ENCODE measurements around the gene ALX4.

The ALX4 gene

DNA sequence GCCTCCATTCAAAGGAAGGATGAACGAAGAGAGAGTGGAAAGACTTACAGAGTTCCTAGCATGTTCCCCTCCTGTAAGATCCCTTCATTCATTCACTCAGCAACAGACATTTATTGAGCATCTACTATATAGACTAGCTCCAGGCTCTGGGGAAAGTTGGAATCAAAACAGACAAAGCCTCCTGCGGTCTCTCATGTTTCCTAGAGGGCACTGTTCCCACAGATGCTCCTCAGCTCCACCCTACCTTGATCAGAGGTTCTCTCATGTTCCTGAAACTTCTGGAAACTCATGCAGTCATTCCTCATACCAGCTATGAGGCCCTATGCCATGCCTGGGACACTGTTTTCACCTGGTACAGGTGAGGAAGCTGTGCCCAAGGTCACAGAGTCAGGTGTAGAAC, 11.1 kb downstream of the ALX4 start:
- Histone ChIP-seq H3K4me1 (ENCODE audit: control insufficient read depth, insufficient read depth, low read length, poor library complexity, severe bottlenecking) (peaks cover 4% of the 10 kb centered on the region), H3K4me3 (ENCODE audit: extremely low read depth, insufficient read depth, low read length, poor library complexity, severe bottlenecking) (no peak overlapping the region), H3K9me3 (ENCODE audit: control insufficient read depth, low read length) (no peaks in the 10 kb centered on the region), H3K36me3 (ENCODE audit: control insufficient read depth, insufficient read depth, low read length) (no peaks in the 10 kb centered on the region), H3K27ac (ENCODE audit: low read depth, low read length, severe bottlenecking) (no peak overlapping the region)
- 79 to 82% methylated on average over 2 of the region's 2 CpGs for whole genome bisulfite sequencing, 2 experiments (ENCODE audit: insufficient coverage in 2 of 2)

DNA sequence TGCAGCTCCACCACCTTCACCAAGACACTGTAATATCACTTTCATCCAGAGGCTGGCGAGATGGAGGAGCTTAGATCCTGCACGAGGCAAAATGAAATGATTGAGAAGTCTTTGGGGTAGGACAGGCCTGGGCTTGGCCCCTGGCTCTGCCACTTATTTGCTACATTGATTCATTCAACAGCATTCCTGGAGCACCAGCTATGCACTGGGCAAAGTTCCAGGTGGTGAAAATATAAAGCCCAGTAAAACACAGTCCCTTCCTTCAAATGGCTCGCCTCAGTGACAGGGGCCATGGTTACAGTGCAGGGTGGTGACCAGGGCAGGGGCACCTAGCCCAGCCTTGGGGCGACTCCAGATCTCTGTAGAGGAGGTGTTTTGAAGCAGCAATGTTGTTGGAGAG, 19.7 kb downstream of the ALX4 start:
- Histone ChIP-seq H3K4me1 (ENCODE audit: control insufficient read depth, insufficient read depth, low read length, poor library complexity, severe bottlenecking) (peaks cover 8% of the 10 kb centered on the region), H3K36me3 (ENCODE audit: control insufficient read depth, insufficient read depth, low read length) (no peaks in the 10 kb centered on the region), H3K9me3 (ENCODE audit: control insufficient read depth, low read length) (no peaks in the 10 kb centered on the region), H3K27ac (ENCODE audit: low read depth, low read length, severe bottlenecking) (no peak overlapping the region), H3K4me3 (ENCODE audit: extremely low read depth, insufficient read depth, low read length, poor library complexity, severe bottlenecking) (no peak overlapping the region)
- WGBS, 2 experiments (ENCODE audit: insufficient coverage in 2 of 2): 83 to 87% methylated on average over 1 to 3 of the region's 4 CpGs

GRCh38 chr11:44288133-44288526, 21.8 kb downstream of the ALX4 start:
- 86 to 92% methylated on average over 1 to 2 of the region's 3 CpGs for WGBS, 2 experiments (ENCODE audit: insufficient coverage in 2 of 2)
- no peak overlapping the region for H3K4me3 ChIP-seq (ENCODE audit: extremely low read depth, insufficient read depth, low read length, poor library complexity, severe bottlenecking)

GRCh38 chr11:44286911-44287310, 23.0 kb downstream of the ALX4 start:
- 76 to 95% methylated on average over 5 to 9 of the region's 11 CpGs for WGBS, 2 experiments (ENCODE audit: insufficient coverage in 2 of 2)
- Histone ChIP-seq H3K36me3 (ENCODE audit: control insufficient read depth, insufficient read depth, low read length) (no peaks in the 10 kb centered on the region), H3K4me3 (ENCODE audit: extremely low read depth, insufficient read depth, low read length, poor library complexity, severe bottlenecking) (no peak overlapping the region), H3K4me1 (ENCODE audit: control insufficient read depth, insufficient read depth, low read length, poor library complexity, severe bottlenecking) (peaks cover 8% of the 10 kb centered on the region), H3K27ac (ENCODE audit: low read depth, low read length, severe bottlenecking) (no peak overlapping the region), H3K9me3 (ENCODE audit: control insufficient read depth, low read length) (no peaks in the 10 kb centered on the region)

More at GRCh38 chr11:44288133-44288526, 21.8 kb downstream of the ALX4 start:
- Histone ChIP-seq H3K9me3 (ENCODE audit: control insufficient read depth, low read length) (no peaks in the 10 kb centered on the region), H3K36me3 (ENCODE audit: control insufficient read depth, insufficient read depth, low read length) (no peaks in the 10 kb centered on the region), H3K4me1 (ENCODE audit: control insufficient read depth, insufficient read depth, low read length, poor library complexity, severe bottlenecking) (peaks cover 8% of the 10 kb centered on the region), H3K27ac (ENCODE audit: low read depth, low read length, severe bottlenecking) (no peak overlapping the region)

DNA sequence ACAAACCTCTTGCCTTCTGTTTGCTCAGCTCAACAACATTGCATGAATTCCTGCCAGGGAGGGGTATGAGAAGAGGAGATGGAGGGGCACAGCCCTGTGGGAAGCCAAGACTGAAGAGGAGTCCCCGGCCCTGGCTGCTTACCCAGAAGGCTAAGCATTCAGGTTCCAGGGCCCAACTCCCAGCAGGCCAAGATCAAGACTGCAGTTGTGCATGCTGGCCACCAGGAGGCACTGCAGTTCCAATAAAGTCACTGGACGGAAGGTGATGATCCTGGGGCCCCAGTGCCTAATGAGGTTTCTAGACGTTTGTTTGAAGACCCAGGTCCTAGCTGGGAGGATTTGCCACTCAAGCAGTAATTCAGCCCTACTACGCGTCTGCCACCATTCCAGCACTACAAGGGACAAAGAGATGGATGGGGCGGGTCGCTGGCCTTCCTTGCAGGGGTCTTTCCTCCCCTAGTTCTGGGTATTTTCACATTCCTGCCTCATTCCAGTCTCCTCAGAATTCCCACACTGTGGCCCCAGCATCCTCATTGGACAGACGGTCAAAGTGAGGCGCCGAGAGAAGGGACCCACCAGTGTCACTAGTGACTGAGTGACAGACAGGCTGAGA, 23.6 kb downstream of the ALX4 start:
- H3K4me1 ChIP-seq (ENCODE audit: control insufficient read depth, insufficient read depth, low read length, poor library complexity, severe bottlenecking): peaks cover 8% of the 10 kb centered on the region
- no peaks in the 10 kb centered on the region for H3K9me3 ChIP-seq (ENCODE audit: control insufficient read depth, low read length)
- H3K27ac ChIP-seq (ENCODE audit: low read depth, low read length, severe bottlenecking): no peak overlapping the region
- H3K4me3 ChIP-seq (ENCODE audit: extremely low read depth, insufficient read depth, low read length, poor library complexity, severe bottlenecking): no peak overlapping the region
- 64 to 66% methylated on average over 10 of the region's 10 CpGs for WGBS, 2 experiments (ENCODE audit: insufficient coverage in 2 of 2)
- H3K36me3 ChIP-seq (ENCODE audit: control insufficient read depth, insufficient read depth, low read length): no peaks in the 10 kb centered on the region

- H3K36me3 ChIP-seq (ENCODE audit: control insufficient read depth, insufficient read depth, low read length): no peaks in the 10 kb centered on the region
- H3K4me3 ChIP-seq (ENCODE audit: extremely low read depth, insufficient read depth, low read length, poor library complexity, severe bottlenecking): no peak overlapping the region
- H3K27ac ChIP-seq (ENCODE audit: low read depth, low read length, severe bottlenecking): no peak overlapping the region
- H3K9me3 ChIP-seq (ENCODE audit: control insufficient read depth, low read length): no peaks in the 10 kb centered on the region
- 60% methylated on average over 1 of the region's 2 CpGs; no CpG with 5 or more reads in 1 of the 2 experiments for WGBS, 2 experiments (ENCODE audit: insufficient coverage in 2 of 2)
- H3K4me1 ChIP-seq (ENCODE audit: control insufficient read depth, insufficient read depth, low read length, poor library complexity, severe bottlenecking): peaks cover 8% of the 10 kb centered on the region
These were observed 24.2 kb downstream of the ALX4 start for GRCh38 chr11:44285756-44286155.

- H3K9me3 ChIP-seq (ENCODE audit: control insufficient read depth, low read length): no peaks in the 10 kb centered on the region
- H3K4me3 ChIP-seq (ENCODE audit: extremely low read depth, insufficient read depth, low read length, poor library complexity, severe bottlenecking): no peak overlapping the region
- no peak overlapping the region for H3K27ac ChIP-seq (ENCODE audit: low read depth, low read length, severe bottlenecking)
- H3K36me3 ChIP-seq (ENCODE audit: control insufficient read depth, insufficient read depth, low read length): no peaks in the 10 kb centered on the region
- H3K4me1 ChIP-seq (ENCODE audit: control insufficient read depth, insufficient read depth, low read length, poor library complexity, severe bottlenecking): peaks cover 8% of the 10 kb centered on the region
- 92 to 95% methylated on average over 1 to 4 of the region's 5 CpGs for WGBS, 2 experiments (ENCODE audit: insufficient coverage in 2 of 2)
These were observed 27.3 kb downstream of the ALX4 start for GRCh38 chr11:44282620-44283019.

DNA sequence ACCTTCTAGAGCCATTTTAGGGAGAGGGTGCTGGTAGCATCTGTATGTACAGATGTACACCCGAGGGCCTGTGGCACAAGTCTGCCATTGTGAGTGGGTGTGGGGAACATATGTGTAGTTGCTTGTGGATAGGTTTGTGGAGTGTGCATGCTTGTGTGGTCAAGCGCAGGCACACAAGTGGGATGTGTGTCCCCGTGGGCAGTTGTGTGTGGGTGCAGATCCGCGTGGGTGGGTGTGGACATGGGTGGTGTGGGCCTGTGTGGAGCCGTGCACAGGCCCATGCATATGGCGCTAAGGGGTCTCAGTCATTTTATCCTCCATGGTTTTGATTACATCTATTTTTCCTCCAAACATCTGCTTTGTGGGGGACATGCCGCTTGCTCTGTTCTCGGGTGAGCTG, 28.8 kb downstream of the ALX4 start:
- Histone ChIP-seq H3K4me1 (ENCODE audit: control insufficient read depth, insufficient read depth, low read length, poor library complexity, severe bottlenecking) (peaks cover 7% of the 10 kb centered on the region), H3K36me3 (ENCODE audit: control insufficient read depth, insufficient read depth, low read length) (no peaks in the 10 kb centered on the region), H3K9me3 (ENCODE audit: control insufficient read depth, low read length) (no peaks in the 10 kb centered on the region), H3K4me3 (ENCODE audit: extremely low read depth, insufficient read depth, low read length, poor library complexity, severe bottlenecking) (no peak overlapping the region), H3K27ac (ENCODE audit: low read depth, low read length, severe bottlenecking) (no peak overlapping the region)
- 94 to 98% methylated on average over 4 of the region's 9 CpGs for WGBS, 2 experiments (ENCODE audit: insufficient coverage in 2 of 2)

- 87 to 96% methylated on average over 5 to 7 of the region's 7 CpGs for WGBS, 2 experiments (ENCODE audit: insufficient coverage in 2 of 2)
- Histone ChIP-seq H3K9me3 (ENCODE audit: control insufficient read depth, low read length) (no peaks in the 10 kb centered on the region), H3K36me3 (ENCODE audit: control insufficient read depth, insufficient read depth, low read length) (no peaks in the 10 kb centered on the region), H3K4me1 (ENCODE audit: control insufficient read depth, insufficient read depth, low read length, poor library complexity, severe bottlenecking) (no peaks in the 10 kb centered on the region), H3K27ac (ENCODE audit: low read depth, low read length, severe bottlenecking) (no peak overlapping the region), H3K4me3 (ENCODE audit: extremely low read depth, insufficient read depth, low read length, poor library complexity, severe bottlenecking) (no peak overlapping the region)
These were observed 29.7 kb downstream of the ALX4 start for GRCh38 chr11:44280257-44280656.

DNA sequence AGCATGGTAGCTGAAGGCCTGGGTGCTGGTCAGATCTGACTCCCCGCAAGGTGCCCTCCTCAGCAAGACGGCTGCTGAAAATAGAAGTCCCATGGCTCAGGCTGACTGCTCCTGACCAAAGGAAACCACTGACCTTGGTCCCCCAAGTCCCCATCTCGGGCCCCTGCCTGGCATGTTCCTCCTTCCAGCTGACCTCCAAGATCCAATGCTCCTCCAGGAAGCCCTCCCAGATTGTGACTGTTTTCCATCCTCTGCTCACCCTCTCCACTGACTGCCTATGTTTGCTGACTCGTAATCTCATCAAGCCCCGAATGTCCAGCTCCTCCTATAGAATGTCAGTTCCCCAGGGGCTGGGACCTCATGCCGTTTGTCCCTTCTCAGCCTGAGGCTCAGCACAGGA, 30.5 kb downstream of the ALX4 start:
- Histone ChIP-seq H3K27ac (ENCODE audit: low read depth, low read length, severe bottlenecking) (no peak overlapping the region), H3K36me3 (ENCODE audit: control insufficient read depth, insufficient read depth, low read length) (no peaks in the 10 kb centered on the region), H3K9me3 (ENCODE audit: control insufficient read depth, low read length) (no peaks in the 10 kb centered on the region), H3K4me3 (ENCODE audit: extremely low read depth, insufficient read depth, low read length, poor library complexity, severe bottlenecking) (no peak overlapping the region), H3K4me1 (ENCODE audit: control insufficient read depth, insufficient read depth, low read length, poor library complexity, severe bottlenecking) (no peaks in the 10 kb centered on the region)
- WGBS, 2 experiments (ENCODE audit: insufficient coverage in 2 of 2): 90 to 96% methylated on average over 3 to 6 of the region's 6 CpGs

DNA sequence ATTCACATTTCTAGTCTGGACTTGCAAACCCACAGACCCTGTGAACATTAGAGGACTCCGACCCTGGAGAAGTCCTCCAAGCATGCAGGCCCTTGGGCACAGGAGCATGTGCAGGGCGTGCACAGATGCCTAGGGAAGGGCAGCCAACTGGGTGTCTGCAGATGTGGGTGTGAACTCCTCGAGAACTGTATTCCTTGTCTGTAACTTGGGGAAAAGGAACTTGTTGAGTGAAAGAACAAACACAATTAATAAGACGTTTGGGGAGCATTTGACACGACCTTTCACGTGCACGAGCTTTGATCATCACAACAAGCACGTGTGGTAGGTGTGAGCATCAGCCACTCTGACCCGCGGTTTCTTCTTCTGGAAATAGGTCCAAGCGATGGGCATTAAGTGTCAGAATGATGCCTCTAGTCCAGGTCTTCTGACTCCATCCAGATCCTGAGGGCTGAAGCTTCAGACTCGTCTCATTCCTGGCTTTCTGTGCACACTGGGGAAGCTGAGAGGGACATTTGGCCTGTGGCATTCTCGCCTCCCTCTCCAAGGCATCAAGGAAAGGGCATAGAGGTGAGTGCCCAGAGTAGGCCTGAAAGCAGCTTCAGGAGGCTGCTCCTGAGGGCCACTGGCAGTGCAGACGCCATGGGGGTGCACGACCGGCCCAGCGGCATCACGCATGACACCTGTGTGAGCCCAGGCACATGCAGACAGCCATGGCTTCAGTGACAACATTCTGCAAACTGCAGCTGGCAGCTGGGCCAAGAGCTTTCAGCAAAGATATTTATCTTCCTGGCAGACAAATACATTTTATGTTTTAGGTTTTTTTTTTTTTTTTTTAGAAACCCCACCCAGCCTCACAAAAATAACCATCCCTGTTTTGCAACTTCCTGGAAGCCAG, 32.5 kb downstream of the ALX4 start:
- no peaks in the 10 kb centered on the region for H3K4me1 ChIP-seq (ENCODE audit: control insufficient read depth, insufficient read depth, low read length, poor library complexity, severe bottlenecking)
- no peak overlapping the region for H3K4me3 ChIP-seq (ENCODE audit: extremely low read depth, insufficient read depth, low read length, poor library complexity, severe bottlenecking)
- no peaks in the 10 kb centered on the region for H3K36me3 ChIP-seq (ENCODE audit: control insufficient read depth, insufficient read depth, low read length)
- WGBS, 2 experiments (ENCODE audit: insufficient coverage in 2 of 2): 88 to 91% methylated on average over 17 to 18 of the region's 18 CpGs
- no peaks in the 10 kb centered on the region for H3K9me3 ChIP-seq (ENCODE audit: control insufficient read depth, low read length)
- H3K27ac ChIP-seq (ENCODE audit: low read depth, low read length, severe bottlenecking): no peak overlapping the region
